TTC549 (cell line): ENCODE measurements around the gene TTC33.

Experiments used
- FAIRE-seq: peaks from 2 replicates; lab custom pipeline; 2012; peaks lifted over from hg19 to GRCh38; lab: Jason Lieb, UNC

The TTC33 gene

DNA sequence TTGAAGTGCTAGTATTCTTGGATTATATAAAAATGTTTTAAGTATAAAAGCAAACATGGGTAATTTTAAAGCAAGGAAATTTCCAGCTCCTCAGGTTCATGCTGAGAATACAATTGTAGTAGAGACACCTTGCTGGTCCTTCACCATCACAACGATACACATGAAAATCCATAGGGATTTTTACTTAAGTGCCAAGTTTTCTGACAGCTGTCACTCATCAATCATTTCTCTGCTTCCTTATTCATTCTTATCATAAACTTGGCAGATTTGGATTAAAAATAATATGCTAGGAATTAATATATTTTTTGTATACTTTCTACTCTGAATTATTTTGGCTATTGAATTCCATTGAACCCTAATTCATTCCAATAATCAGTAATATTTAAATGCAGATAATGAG lies 244.0 kb downstream of the TTC33 start:
- FAIRE-seq: no peak

- FAIRE-seq: no peak
Observed at GRCh38 chr5:40507095-40507494, 248.7 kb downstream of the TTC33 start.

GRCh38 chr5:40505031-40505430 lies 250.7 kb downstream of the TTC33 start:
- FAIRE-seq: no peak

- FAIRE-seq: no peak
Observed at GRCh38 chr5:40503439-40503838, 252.3 kb downstream of the TTC33 start.

GRCh38 chr5:40502736-40503135 lies 253.0 kb downstream of the TTC33 start:
- FAIRE-seq: no peak

GRCh38 chr5:40501711-40502444 lies 253.9 kb downstream of the TTC33 start:
- FAIRE-seq: no peak

- no peak for FAIRE-seq
Observed at GRCh38 chr5:40499518-40500273, 256.1 kb downstream of the TTC33 start.

GRCh38 chr5:40499007-40499406 lies 256.8 kb downstream of the TTC33 start:
- FAIRE-seq: no peak

GRCh38 chr5:40497573-40497972 lies 258.2 kb downstream of the TTC33 start:
- FAIRE-seq: no peak

DNA sequence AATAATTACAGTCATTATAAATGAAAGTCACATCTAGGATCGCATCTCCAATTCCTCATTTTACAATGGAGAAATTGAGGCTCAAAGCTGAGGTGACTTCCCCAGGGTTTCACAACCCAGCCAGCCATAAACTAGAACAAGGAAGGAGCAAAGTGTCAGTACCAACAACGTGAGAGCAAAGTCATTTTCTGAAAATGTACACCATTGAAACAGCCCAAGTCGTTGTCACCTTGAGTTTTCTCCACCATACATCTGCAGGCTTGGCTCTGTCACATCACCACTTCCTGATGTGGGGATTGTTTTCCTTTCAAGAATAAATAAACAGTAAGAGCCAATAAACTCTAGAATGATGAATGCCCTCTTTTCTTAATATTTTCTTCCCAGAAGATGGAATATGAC lies 260.5 kb downstream of the TTC33 start:
- no peak for FAIRE-seq

DNA sequence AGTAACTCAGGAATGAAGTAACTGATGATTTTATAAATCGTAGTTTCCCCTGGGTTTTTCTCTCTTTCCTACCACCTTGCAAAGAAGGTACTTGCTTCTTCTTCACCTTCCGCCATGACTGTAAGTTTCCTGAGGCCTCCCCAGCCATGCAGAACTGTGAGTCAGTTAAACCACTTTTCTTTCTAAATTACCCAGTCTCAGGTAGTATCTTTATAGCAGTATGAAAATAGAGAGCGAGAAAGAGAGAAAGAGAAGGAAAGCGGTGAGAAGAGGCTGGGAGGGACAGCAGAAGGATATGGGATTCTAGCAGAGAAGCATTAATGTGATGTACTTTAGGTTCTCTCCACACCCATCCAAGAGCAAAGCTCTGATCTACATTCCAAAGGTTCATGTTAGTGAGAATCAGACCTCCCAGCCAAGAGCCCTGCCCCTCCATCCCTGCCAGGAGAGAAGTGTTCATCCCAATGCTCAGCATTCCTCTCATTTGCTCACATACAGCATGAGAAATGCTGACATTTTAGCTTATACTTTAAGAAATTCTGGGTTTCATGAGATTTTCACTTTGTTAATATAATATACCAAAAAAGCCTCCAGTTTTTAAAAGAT lies 261.0 kb downstream of the TTC33 start:
- FAIRE-seq: no peak

DNA sequence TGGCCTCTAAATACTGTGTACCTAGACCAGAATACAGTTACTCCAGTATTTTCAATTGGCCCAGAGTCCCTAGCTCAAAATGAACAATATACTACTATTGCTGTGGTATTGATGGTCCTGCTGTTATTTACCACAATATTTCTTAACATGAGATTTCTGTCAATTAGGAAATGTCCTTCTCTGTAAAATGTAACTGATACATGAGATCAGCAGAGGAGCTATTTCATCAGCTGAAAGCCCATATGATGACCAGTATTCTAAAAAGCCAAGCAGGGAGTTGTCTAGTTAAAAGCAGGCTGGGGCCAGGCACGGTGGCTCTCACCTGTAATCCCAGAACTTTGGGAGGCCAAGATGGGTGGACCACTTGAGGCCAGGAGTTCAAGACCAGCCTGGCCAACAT lies 263.7 kb downstream of the TTC33 start:
- FAIRE-seq: no peak

- FAIRE-seq: no peak
Observed at GRCh38 chr5:40491644-40492043, 264.1 kb downstream of the TTC33 start.

GRCh38 chr5:40490464-40491111 lies 265.2 kb downstream of the TTC33 start:
- FAIRE-seq: no peak

DNA sequence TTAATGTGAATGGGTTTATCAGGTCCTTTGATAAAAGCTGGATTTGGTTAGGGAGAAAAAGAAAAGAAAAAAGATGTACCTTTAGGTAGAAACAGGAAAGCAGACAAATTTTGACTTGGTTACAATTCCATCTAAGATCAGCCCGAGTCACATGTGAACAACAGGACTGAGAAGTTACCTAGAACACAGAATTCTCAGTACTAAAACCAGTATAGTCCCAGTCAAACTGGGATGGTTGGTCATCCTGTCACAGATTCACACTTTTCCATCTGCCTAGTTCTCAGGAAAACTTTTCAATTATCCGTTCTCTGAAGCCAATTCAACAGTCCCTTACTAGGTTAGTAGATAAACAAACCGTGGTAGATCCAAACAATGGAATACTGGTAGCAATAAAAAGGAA lies 266.3 kb downstream of the TTC33 start:
- no peak for FAIRE-seq

- no peak for FAIRE-seq
Observed at GRCh38 chr5:40486437-40487275, 269.1 kb downstream of the TTC33 start.

DNA sequence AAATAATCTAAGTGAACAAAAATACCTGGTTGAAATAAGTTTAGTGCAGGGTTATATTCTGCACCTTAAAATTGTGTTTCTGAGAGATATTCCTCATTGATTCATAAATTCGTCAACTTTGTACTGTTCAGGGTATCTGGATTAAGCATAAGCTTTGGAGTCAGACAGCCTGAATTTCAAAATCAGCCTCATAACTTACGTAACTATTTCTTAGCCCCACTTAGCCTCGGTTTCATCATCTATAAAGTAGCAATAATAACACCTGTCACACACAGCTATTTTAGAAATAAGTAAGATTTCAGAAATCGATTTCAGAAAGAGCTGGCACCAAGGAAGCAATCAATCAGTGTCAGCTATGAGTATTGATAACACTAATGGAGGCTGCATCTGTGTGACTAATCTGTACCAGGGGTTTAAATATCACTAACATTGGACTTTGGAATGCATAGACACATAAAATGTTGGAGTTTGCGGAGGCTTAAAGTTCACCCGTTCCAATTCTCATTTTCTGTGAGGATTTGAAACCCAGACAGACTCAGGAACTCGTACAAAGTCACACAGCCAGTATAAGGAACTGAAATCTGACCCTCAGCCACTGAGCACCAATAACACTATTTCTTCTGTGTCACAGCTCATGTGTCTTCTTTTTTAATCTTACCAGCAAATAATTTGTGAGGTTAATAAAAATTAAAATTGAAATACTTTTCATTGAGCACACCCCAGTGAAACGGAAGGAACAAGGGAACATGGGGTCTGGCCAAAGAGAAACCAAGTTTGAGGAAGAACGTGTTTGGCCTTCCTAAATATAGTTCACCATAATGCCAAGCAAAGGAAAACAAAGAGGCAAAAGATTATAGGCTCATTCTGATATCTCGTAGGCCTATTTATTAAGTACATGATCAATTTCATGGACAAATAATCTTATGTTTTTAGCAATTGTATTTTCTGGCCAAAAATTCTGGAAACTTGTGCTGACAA lies 270.5 kb downstream of the TTC33 start:
- FAIRE-seq: no peak

GRCh38 chr5:40484495-40484894 lies 271.3 kb downstream of the TTC33 start:
- no peak for FAIRE-seq

GRCh38 chr5:40483316-40483715 lies 272.4 kb downstream of the TTC33 start:
- no peak for FAIRE-seq

DNA sequence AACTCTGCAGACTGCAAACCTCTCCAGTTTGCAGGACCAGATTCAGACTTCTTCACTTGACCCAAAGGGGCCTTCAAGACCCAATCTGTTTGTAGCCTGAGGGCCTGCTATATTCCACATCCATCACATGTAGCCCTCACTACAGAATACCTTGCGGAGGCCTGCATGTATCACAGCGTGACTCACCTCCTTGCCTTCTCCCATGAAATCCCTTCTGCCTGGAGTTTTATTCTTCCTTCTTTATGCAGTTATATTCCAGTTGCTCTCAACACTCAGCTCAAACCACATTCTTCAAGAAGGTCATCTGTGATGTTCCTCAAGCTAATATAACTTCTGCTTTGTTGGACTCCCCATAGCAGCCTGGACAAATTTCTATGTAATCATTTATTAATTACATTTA lies 274.5 kb downstream of the TTC33 start:
- FAIRE-seq: no peak

- no peak for FAIRE-seq
Observed at GRCh38 chr5:40480392-40480791, 275.4 kb downstream of the TTC33 start.
